Stomach (tissue), 4 donors: ENCODE data around the gene LIN37.

ENCODE experiments used
- EP300 ChIP-seq: sonication (generic); formaldehyde crosslinking; IDR thresholded peaks from one replicate; pipeline ENCODE4 v1.6.1; 2017; ENCODE audit warnings: antibody characterized with exemption
- POLR2A ChIP-seq, 4 donors: fragments of 450-650 bp; IDR thresholded peaks; one replicate each; pipeline ENCODE4 v1.6.1; 2016; ENCODE audit warnings: antibody characterized with exemption in 4 of 4, control low read depth in 2 of 4, mild to moderate bottlenecking in 1 of 4, moderate library complexity in 1 of 4
- TF ChIP-seq, protein P1 (sequence below), 7 experiments: fragments of 450-650 bp in 4 of 7; fragments of 200-600 bp in 3 of 7; sonication (generic) in 3 of 7; IDR thresholded peaks; one replicate each; pipeline ENCODE4 v1.5.1; 2016 to 2019; ENCODE audit warnings: antibody characterized with exemption in 7 of 7, control low read depth in 2 of 7, mild to moderate bottlenecking in 1 of 7

DNA sequence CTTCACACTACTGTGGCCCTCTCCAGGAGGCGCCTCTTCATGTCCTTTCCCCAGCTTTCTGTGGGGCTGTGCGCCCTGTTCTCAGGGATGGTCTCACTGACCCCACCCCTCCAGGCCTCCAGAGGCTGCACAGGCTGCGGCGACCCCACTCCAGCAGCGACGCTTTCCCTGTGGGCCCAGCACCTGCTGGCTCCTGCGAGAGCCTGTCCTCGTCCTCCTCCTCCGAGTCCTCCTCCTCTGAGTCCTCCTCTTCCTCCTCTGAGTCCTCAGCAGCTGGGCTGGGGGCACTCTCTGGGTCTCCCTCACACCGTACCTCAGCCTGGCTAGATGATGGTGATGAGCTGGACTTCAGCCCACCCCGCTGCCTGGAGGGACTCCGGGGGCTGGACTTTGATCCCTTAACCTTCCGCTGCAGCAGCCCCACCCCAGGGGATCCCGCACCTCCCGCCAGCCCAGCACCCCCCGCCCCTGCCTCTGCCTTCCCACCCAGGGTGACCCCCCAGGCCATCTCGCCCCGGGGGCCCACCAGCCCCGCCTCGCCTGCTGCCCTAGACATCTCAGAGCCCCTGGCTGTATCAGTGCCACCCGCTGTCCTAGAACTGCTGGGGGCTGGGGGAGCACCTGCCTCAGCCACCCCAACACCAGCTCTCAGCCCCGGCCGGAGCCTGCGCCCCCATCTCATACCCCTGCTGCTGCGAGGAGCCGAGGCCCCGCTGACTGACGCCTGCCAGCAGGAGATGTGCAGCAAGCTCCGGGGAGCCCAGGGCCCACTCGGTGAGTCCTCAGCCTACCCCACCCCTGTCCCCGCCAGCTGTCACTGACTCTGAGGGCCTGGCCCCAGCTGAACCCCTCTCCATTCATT is 38.2 kb downstream of the LIN37 start:
- TF ChIP-seq, protein P1, sequence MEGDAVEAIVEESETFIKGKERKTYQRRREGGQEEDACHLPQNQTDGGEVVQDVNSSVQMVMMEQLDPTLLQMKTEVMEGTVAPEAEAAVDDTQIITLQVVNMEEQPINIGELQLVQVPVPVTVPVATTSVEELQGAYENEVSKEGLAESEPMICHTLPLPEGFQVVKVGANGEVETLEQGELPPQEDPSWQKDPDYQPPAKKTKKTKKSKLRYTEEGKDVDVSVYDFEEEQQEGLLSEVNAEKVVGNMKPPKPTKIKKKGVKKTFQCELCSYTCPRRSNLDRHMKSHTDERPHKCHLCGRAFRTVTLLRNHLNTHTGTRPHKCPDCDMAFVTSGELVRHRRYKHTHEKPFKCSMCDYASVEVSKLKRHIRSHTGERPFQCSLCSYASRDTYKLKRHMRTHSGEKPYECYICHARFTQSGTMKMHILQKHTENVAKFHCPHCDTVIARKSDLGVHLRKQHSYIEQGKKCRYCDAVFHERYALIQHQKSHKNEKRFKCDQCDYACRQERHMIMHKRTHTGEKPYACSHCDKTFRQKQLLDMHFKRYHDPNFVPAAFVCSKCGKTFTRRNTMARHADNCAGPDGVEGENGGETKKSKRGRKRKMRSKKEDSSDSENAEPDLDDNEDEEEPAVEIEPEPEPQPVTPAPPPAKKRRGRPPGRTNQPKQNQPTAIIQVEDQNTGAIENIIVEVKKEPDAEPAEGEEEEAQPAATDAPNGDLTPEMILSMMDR (IDR thresholded peaks at IDR 0.05): no peak
- TF ChIP-seq POLR2A (IDR thresholded peaks at IDR 0.05): no peak
- no peak for TF ChIP-seq EP300
